Neural progenitor cell (in vitro differentiated cells): ENCODE measurements around the gene KDELR3.

ENCODE experiments used
- EZH2 ChIP-seq: fragments of 200-600 bp; sonication (generic); IDR thresholded peaks from 2 replicates; pipeline ENCODE4 v1.6.1; 2017; ENCODE audit warnings: antibody characterized with exemption, mild to moderate bottlenecking, moderate library complexity
- TF ChIP-seq, protein P1 (sequence below): fragments of 200-600 bp; sonication (generic); IDR thresholded peaks from 2 replicates; pipeline ENCODE4 v1.5.1; 2017; ENCODE audit warnings: antibody characterized with exemption, mild to moderate bottlenecking

GRCh38 chr22:38490915-38491314 is 23.0 kb downstream of the KDELR3 start:
- TF ChIP-seq, protein P1, sequence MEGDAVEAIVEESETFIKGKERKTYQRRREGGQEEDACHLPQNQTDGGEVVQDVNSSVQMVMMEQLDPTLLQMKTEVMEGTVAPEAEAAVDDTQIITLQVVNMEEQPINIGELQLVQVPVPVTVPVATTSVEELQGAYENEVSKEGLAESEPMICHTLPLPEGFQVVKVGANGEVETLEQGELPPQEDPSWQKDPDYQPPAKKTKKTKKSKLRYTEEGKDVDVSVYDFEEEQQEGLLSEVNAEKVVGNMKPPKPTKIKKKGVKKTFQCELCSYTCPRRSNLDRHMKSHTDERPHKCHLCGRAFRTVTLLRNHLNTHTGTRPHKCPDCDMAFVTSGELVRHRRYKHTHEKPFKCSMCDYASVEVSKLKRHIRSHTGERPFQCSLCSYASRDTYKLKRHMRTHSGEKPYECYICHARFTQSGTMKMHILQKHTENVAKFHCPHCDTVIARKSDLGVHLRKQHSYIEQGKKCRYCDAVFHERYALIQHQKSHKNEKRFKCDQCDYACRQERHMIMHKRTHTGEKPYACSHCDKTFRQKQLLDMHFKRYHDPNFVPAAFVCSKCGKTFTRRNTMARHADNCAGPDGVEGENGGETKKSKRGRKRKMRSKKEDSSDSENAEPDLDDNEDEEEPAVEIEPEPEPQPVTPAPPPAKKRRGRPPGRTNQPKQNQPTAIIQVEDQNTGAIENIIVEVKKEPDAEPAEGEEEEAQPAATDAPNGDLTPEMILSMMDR = no peak
- TF ChIP-seq EZH2 = no peak
